Spleen (tissue), 11 donors: ENCODE data around the gene USP35. TPM values are rescaled to one million over a fixed set of nuclear protein-coding genes. Genes with fewer than 3 reads are reported as not detected.

Experiments used
- DNase-seq: peaks from one replicate; pipeline ENCODE4 v3.0.0-alpha.2; 2020
- H3K27ac ChIP-seq, 8 donors: fragments of 200-600 bp; sonication (generic) in 7 of 8; 1 replicate in 4 of 8; 2 replicates in 4 of 8; pipeline versions ENCODE4 v1.5.0 to v1.8.0; 2016 to 2021; ENCODE audit warnings: inconsistent platforms in 4 of 8, mild to moderate bottlenecking in 4 of 8, moderate library complexity in 1 of 8
- H3K27me3 ChIP-seq, 7 donors: fragments of 200-600 bp; sonication (generic) in 6 of 7; replicated peaks in 1 of 7; 1 replicate in 4 of 7; 2 replicates in 3 of 7; pipeline versions ENCODE4 v1.5.0 to v1.8.0; 2016 to 2021; ENCODE audit warnings: inconsistent platforms in 3 of 7, mild to moderate bottlenecking in 1 of 7
- H3K36me3 ChIP-seq, 6 donors: fragments of 200-600 bp; sonication (generic) in 5 of 6; 1 replicate in 4 of 6; 2 replicates in 2 of 6; pipeline versions ENCODE4 v1.5.0 to v1.8.0; 2016 to 2021; ENCODE audit warnings: inconsistent platforms in 2 of 6
- H3K4me1 ChIP-seq, 6 donors: fragments of 200-600 bp; sonication (generic) in 5 of 6; 1 replicate in 3 of 6; 2 replicates in 3 of 6; pipeline versions ENCODE4 v1.5.0 to v1.8.0; 2016 to 2021; ENCODE audit warnings: inconsistent platforms in 3 of 6
- H3K4me3 ChIP-seq, 8 donors: fragments of 200-600 bp; sonication (generic) in 7 of 8; 1 replicate in 4 of 8; 2 replicates in 4 of 8; pipeline versions ENCODE4 v1.5.0 to v1.8.0; 2016 to 2021; ENCODE audit warnings: inconsistent platforms in 4 of 8, mild to moderate bottlenecking in 4 of 8, moderate library complexity in 2 of 8
- H3K9me3 ChIP-seq, 8 donors: fragments of 200-600 bp; sonication (generic) in 7 of 8; 1 replicate in 4 of 8; 2 replicates in 4 of 8; pipeline versions ENCODE4 v1.5.0 to v1.8.0; 2016 to 2021; ENCODE audit warnings: inconsistent platforms in 4 of 8
- POLR2A ChIP-seq, 3 donors: fragments of 450-650 bp; IDR thresholded peaks; one replicate each; pipeline ENCODE4 v1.5.1; 2017; ENCODE audit warnings: antibody characterized with exemption in 3 of 3, mild to moderate bottlenecking in 1 of 3
- POLR2AphosphoS5 ChIP-seq, 3 donors: sonication (generic); formaldehyde crosslinking; IDR thresholded peaks; one replicate each; pipeline ENCODE4 v1.5.1; 2017; ENCODE audit warnings: antibody characterized with exemption in 3 of 3
- WGBS, 5 donors: extraction: QIAGEN DNeasy Blood & Tissue Kit in 3 of 5; methylation state at CpG; one replicate each; pipeline versions ENCODE4 v1.1.5 to v1.1.7; 2013 to 2018; 5-methylcytosine and 5-hydroxymethylcytosine counted together
- intact Hi-C: fragments of 100-400 bp; cut with DNase I; formaldehyde crosslinking; loops from one replicate; pipeline ENCODE4 v1.15.0; 2023; ENCODE audit warnings: low total_unique reads
- polyA plus RNA-seq, 3 donors: library from polyadenylated mRNA; stranded (reverse); fragments of 200-250 nt; gene quantifications; one replicate each; pipeline ENCODE4 v1.2.1, GENCODE V29; 2013
- total RNA-seq, 7 donors: library from RNA; depleted of rRNA in 3 of 7; stranded (reverse); fragments of >200 nt in 3 of 7; fragmentation: NEBNext Ultra II Directional in 4 of 7; extraction: Animal tissue kit (Norgen Biotek cat#: 25700) in 4 of 7; gene quantifications; one replicate each; pipeline versions ENCODE4 v1.1.0 to v1.2.1, GENCODE V29; 2016 to 2021
- TF ChIP-seq, protein P1 (sequence below), 11 experiments: fragments of 200-600 bp in 7 of 11; fragments of 450-650 bp in 4 of 11; sonication (generic) in 4 of 11; IDR thresholded peaks in 8 of 11; conservative IDR thresholded peaks in 3 of 11; 1 replicate in 7 of 11; 2 replicates in 4 of 11; pipeline versions ENCODE4 v1.4.0 to v1.8.0; 2016 to 2021; ENCODE audit warnings: antibody characterized with exemption in 11 of 11, inconsistent platforms in 4 of 11, mild to moderate bottlenecking in 1 of 11
- donor health status: healthy with polysubstance abuse.
- donor health status: DM: no; HTN: no; CAD: no; lungs with moderate emphysema.
- donor health status: DM: no; HTN: no; CAD: no.
- donor health status: Bipolar disorder and iron deficiency.
- donor health status: healthy.
- donor health status: DM: no; HTN: no; CAD: no.
- donor health status: DM: yes; HTN: yes; CAD: no.

Gene USP35
- total and polyA plus RNA-seq, 10 donors: 1.6 to 9.5 (median 6.3) TPM

DNA sequence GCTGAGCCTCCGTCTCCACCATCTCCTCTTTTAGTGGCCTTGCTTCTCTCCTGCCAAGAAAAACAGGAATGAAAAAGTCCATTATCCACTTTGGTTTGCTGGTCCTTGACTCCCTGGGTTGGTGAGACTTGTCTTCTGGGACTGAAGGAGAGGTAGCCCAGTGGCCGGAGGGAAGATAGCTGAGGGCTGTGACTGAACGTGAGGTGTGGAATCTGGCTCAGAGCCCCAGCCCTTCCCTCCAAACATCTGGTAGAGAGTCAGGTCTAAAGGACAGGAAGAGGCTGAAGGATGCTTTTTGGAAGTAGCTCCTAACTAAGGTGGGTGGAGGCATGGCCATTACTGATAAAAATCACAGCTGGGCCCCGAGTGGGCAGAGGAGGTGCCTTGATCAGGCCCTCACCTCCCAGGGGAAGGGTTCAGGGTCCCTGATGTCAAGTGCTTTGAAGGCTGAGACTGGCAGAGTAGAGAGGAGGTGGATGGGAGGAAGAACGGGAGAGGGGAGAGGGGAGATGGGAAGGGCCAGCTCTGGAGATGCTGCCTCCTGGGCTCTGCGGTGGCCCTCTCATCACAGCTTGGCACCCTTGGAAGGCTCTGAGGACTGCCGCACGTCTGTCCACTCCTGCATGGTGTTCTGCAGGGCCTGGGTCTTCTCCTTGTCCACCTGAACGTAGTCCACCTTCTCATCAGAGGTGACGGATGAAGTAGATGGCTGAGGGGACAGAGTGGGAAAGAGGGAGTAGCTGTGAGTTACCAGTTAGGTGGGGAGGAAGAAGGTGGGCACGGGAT, 30.2 kb downstream of the USP35 start:
- Histone ChIP-seq H3K4me1 (peaks cover 0 to 13% (median 6%) of the 10 kb centered on the region in 6 donors), H3K27ac (no peak overlapping the region), H3K9me3 (no peaks in the 10 kb centered on the region), H3K27me3 (no peaks in the 10 kb centered on the region), H3K36me3 (peaks cover 0 to 100% (median 58%) of the 10 kb centered on the region in 6 donors), H3K4me3 (no peak overlapping the region)
- WGBS, 5 donors: 86 to 91% (median 88%) methylated on average over 11 of the region's 11 CpGs
- TF ChIP-seq POLR2AphosphoS5 (IDR thresholded peaks at IDR 0.05) (peak in 1 of 3 donors; percentile 20), POLR2A (IDR thresholded peaks at IDR 0.05) (no peak)
- DNase-seq: peak; percentile 11
- intact Hi-C loops: no loop called here

DNA sequence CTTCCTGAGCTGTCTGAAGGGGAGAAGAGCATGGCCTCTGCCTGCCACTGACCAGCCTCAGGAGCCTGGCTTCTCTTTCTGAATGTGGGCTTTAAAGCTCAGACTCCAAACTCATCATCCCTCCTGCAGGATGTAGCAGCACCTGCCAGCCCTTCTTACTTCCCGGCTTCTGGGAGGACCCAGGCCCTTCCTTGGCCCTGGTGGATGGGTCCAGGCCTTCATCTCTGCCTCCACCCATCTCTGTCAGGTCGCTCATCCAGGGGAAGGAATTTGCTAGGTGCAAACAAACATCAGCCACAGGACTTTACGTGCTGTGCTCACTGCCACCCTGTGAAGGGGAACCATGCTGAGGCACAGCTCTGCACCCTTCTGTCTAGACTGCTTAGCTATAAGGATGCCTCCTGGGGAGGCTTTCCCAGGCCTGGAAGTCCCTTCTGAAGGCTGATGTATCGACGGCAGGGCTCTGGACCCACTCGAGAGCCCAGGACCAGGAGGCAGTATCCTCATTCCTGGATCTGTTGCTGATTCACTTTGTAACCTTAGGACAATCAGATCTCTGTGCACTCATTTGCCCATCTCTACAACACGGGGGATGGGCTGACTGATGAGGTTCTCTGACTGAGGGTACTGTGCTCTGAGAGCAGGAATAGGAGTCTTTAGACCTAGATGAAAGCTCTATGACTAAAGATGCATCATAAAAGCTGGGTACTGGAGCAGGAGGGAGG, 30.9 kb downstream of the USP35 start:
- no peak overlapping the region for H3K27ac ChIP-seq
- peaks cover 0 to 100% (median 58%) of the 10 kb centered on the region in 6 donors for H3K36me3 ChIP-seq
- no peaks in the 10 kb centered on the region for H3K27me3 ChIP-seq
- peaks cover 0 to 20% (median 8%) of the 10 kb centered on the region in 6 donors for H3K4me1 ChIP-seq
- 92 to 96% (median 95%) methylated on average over 6 to 7 of the region's 7 CpGs for WGBS, 5 donors
- H3K4me3 ChIP-seq: no peak overlapping the region
- TF ChIP-seq POLR2A (IDR thresholded peaks at IDR 0.05) (no peak), POLR2AphosphoS5 (IDR thresholded peaks at IDR 0.05) (no peak)
- TF ChIP-seq, protein P1, sequence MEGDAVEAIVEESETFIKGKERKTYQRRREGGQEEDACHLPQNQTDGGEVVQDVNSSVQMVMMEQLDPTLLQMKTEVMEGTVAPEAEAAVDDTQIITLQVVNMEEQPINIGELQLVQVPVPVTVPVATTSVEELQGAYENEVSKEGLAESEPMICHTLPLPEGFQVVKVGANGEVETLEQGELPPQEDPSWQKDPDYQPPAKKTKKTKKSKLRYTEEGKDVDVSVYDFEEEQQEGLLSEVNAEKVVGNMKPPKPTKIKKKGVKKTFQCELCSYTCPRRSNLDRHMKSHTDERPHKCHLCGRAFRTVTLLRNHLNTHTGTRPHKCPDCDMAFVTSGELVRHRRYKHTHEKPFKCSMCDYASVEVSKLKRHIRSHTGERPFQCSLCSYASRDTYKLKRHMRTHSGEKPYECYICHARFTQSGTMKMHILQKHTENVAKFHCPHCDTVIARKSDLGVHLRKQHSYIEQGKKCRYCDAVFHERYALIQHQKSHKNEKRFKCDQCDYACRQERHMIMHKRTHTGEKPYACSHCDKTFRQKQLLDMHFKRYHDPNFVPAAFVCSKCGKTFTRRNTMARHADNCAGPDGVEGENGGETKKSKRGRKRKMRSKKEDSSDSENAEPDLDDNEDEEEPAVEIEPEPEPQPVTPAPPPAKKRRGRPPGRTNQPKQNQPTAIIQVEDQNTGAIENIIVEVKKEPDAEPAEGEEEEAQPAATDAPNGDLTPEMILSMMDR (IDR thresholded peaks at IDR 0.05 in 8 of 11, conservative IDR thresholded peaks at IDR 0.05 in 3 of 11): no peak
- no peak for DNase-seq
- intact Hi-C loops: no loop called here
- no peaks in the 10 kb centered on the region for H3K9me3 ChIP-seq

DNA sequence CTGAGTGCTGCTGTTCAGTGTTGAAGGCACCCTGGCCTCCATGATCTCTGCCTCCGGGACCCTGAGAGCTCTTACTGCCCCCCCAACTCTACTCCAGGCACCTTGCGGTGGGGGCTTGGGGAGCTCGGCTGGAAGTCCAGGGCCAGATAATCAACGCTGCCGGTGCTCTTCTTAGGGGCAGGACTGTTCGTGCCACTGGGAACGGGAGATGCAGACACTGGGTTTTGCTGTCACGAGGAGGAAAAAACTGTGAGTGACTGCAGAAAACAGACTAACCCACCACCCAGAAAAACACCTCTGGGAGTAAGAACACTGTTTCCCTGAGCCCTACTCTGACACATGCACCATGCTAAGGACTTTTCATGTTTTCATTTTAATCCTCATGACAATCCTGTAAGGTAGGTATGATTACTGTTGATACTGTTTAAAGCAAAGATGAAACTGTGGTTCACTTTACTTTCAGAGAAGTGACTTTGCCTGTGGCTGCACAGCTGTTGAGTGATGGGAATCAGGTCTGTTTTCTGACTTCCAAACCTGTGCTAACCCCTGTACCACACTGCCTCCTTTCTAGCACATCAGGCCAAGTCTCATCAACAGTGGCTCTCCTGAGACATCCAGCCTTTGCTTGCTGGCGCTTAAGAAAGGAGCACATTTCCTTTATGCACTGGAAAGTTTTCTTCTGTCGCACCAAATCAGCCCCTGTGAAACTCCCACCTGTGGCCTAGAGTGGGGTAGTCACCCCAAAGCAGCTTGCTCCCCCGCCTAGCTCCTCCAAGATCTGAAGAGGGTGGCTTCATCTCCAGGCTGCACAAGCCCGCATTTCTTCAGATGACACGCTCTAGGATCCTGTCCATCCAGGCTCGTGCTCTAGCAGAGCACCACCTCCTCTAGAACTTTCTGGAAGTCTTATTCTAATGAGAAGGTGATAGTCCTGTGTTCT, 31.8 kb downstream of the USP35 start:
- intact Hi-C loops: no loop called here
- H3K36me3 ChIP-seq: peaks cover 0 to 100% (median 57%) of the 10 kb centered on the region in 6 donors
- TF ChIP-seq POLR2A (IDR thresholded peaks at IDR 0.05): no peak
- TF ChIP-seq, protein P1 (IDR thresholded peaks at IDR 0.05 in 8 of 11, conservative IDR thresholded peaks at IDR 0.05 in 3 of 11): no peak
- no peak for TF ChIP-seq POLR2AphosphoS5 (IDR thresholded peaks at IDR 0.05)
- DNase-seq: no peak
- WGBS, 5 donors: 83 to 97% (median 93%) methylated on average over 11 to 14 of the region's 14 CpGs
- H3K27ac ChIP-seq: no peak overlapping the region
- H3K27me3 ChIP-seq: no peaks in the 10 kb centered on the region
- H3K4me3 ChIP-seq: no peak overlapping the region
- H3K4me1 ChIP-seq: peaks cover 0 to 21% (median 8%) of the 10 kb centered on the region in 6 donors
- H3K9me3 ChIP-seq: no peaks in the 10 kb centered on the region
